ENCODE measurements around the gene GYS1.
"Not testable (repeated sequence)": the region's sequence is repeated elsewhere in the genome, so short reads cannot be mapped to it uniquely, and the experiment has no call there.

The GYS1 gene

GRCh38 chr19:48933382-48933932 lies 59.7 kb downstream of the GYS1 start, which contains the start of gene DHDH:
DHDH (plus strand) TSS chr19:48933699; CDS start chr19:48933722, 23 bp downstream.
- DNase-seq = peak; percentile 61

- DNase-seq = no peak
Measured at GRCh38 chr19:48928164-48929025, 64.7 kb downstream of the GYS1 start.

- not testable (repeated sequence) for DNase-seq
Measured at GRCh38 chr19:48927692-48928091, 65.4 kb downstream of the GYS1 start.

GRCh38 chr19:48926909-48927308 lies 66.2 kb downstream of the GYS1 start:
- DNase-seq = peak; percentile 16

GRCh38 chr19:48925890-48926289 lies 67.2 kb downstream of the GYS1 start:
- DNase-seq = not testable (repeated sequence)

GRCh38 chr19:48925240-48925843 lies 67.8 kb downstream of the GYS1 start:
- DNase-seq = no peak

GRCh38 chr19:48922548-48923490 lies 70.3 kb downstream of the GYS1 start:
- DNase-seq = no peak

- no peak for DNase-seq
Measured at GRCh38 chr19:48921721-48922500, 71.2 kb downstream of the GYS1 start.

- DNase-seq = no peak
Measured at GRCh38 chr19:48920949-48921348, 72.2 kb downstream of the GYS1 start.

- not testable (repeated sequence) for DNase-seq
Measured at GRCh38 chr19:48919271-48919670, 73.8 kb downstream of the GYS1 start.

GRCh38 chr19:48918801-48919247 lies 74.3 kb downstream of the GYS1 start:
- DNase-seq = no peak
